Left lobe of liver (tissue), 2 donors: ENCODE data around the gene ERCC6. TPM values are rescaled to one million over a fixed set of nuclear protein-coding genes. Genes with fewer than 3 reads are reported as not detected.

Source experiments
- ATAC-seq: fragments of 200-7000 bp; cut with Tn5 transposase; one replicate; pipeline ENCODE4 v1.9.1; 2020; ENCODE audit warnings: mild to moderate bottlenecking, moderate library complexity
- DNase-seq: peaks from one replicate; pipeline ENCODE4 v3.0.0-alpha.2; 2020; ENCODE audit warnings: low spot score
- total RNA-seq: library from RNA; stranded (reverse); gene quantifications from one replicate; pipeline ENCODE4 v1.2.1, GENCODE V29; 2021
- donor health status: DM: no; HTN: no; CAD: no; lungs with moderate emphysema.
- donor health status: DM: no; HTN: yes; CAD: no.

ERCC6 gene
- total RNA-seq, 1 donor from 2014 or later: 12.6 TPM

DNA sequence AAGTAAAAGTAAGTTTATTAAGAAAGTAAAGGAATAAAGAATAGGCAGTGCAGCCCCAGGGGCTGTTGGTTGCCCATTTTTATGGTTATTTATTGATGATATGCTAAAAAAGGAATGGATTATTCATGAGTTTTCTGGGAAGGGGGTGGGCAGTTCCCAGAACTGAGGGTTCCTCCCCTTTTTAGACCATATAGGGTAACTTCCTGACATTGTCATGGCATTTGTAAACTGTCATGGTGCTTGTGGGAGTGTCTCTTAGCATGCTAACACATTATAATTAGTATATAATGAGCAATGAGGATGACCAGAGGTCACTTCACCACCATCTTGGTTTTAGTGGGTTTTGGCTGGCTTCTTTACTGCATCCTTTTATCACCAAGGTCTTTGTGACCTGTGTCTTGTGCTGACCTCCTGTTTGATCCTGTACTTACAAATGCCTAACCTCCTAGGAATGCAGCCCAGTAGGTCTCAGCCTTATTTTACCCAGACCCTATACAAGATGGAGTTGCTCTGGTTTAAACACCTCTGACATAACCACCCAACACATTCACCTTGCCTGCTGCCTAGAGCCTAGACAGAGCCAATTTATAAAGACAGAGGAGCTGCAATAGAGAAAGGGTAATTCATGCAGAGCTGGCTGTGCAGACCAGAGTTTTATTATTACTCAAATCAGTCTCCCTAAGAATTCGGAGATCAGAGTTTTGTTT is 10.9 kb upstream of the ERCC6 start:
- ATAC-seq (no peak), DNase-seq (no peak)

DNA sequence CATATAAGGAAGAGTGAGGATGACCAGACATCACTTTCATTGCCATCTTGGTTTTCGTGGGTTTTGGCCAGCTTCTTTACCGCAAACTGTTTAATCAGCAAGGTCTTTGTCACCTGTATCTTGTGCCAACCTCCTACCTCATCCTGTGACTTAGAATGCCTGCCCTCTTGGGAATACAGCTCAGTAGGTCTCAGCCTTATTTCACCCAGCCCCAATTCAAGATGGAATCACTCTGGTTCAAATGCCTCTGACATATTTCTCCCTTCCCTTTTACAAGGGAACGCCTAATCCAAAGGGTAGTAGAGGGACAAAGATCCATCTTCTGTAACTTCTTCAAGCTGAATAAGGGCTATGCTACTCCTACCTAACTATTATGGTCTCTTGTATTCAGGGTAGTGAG is 4.7 kb upstream of the ERCC6 start:
- ATAC-seq (no peak), DNase-seq (no peak)

- DNase-seq (no peak), ATAC-seq (no peak)
Measured at GRCh38 chr10:49542353-49542752, 3.4 kb upstream of the ERCC6 start.

- ATAC-seq (no peak), DNase-seq (no peak)
Measured at GRCh38 chr10:49541762-49542161, 2.8 kb upstream of the ERCC6 start.

GRCh38 chr10:49540056-49540797 is 1.3 kb upstream of the ERCC6 start:
- ATAC-seq (no peak), DNase-seq (no peak)

DNA sequence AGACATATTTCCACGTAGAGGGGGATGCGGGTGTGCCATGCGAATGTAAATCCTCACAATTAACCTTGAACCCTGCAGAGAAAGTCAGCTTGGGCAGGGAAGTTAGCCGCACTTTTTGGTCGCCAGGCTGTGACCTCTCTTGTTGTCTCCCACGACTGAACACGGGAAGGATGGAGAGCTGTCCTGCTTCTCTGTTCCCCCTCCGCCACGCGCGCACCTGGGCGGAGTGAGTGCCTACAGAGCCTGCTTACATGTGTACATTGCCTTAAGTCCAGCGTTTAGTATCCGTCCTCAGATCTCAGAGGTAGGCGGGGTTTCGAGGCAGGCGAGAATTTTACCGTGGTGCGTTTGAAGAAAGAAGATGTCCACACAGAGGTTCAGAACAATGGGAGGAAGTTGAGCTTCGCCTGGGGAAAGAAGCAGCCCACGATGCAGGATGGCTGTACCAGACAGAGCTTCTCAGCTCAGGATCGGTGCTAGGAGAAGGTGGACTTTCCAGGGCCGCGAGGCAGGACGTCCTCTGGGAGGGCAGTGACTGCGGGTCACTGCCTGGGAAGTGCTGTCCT is 482 bp upstream of the ERCC6 start:
- DNase-seq: peak; percentile 49
- ATAC-seq: peak; percentile 55

DNA sequence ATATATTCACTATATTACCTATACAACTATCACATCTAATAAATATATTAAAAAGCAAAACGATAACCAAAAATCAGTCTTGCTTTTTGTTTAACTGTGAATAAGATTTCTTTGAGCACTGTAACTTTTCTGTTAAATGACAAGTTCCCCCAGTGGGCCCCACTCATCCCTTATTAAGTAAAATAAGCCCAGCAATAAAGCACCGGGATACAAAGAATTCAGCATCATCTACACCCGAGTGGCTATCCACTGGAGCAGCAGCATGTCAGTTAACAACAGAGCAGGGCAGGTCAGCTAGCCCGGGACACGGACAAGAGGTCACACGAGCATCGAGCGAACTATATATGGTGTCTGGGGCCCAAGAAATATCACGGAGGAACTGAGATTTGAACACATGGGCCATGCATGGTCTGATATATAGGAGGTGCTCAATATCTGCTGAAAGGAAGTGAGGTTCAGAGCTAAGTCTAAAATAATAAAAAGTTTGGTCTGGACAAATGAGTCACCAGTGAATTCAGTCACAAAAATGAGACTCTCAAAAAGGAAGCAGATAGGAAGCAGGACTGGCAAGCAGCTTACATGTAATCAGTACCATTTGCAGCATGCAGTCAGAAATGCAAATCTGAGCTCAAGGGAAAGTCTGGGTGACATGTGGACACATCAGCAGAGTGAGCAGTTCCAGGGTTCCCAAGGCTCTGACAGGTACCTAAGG is 4.1 kb downstream of the ERCC6 start:
- DNase-seq: no peak
- no peak for ATAC-seq

DNA sequence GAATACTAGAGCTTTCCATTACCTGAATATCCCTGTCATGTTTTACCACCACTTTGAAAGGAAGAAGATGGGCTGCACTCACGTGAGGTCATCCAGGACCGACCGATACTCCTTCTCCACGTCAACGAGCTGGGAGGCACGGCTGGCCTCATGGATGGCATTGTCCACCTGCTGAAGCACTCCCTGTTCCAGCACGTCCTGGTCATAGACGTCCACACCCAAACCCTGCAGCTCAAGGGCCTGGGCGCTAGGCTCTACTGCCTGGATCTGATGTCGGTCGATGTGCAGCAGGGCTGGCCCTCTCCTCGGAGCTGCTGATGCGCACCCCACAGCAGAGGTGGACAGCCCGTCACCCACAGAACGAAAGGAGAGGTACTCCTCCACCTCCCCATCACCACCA is 6.5 kb downstream of the ERCC6 start:
- ATAC-seq: no peak
- no peak for DNase-seq

DNA sequence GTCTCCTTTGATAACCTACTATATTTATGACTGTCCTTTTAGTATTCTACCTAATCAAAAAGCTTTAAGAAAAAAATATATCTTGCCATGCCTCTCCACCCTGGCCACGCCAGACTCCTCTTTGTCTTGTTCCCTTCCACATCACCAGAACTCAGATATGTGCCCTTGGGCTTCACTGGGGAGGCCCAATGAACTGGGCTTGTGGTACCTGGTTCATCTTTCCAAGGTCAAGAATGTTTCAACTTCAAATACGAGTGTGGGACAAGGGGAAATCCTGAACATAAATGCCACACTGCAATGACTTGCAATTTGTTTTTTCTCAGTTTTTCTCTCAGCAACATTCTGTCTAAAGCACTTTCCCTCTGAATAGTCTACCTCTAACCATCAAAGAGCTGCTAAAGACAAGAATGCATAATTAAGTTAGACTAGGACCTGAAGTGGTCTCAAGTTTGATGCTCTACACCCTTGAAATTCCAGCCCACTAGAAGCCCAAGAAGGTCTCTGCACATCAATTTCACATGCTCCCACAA is 9.9 kb downstream of the ERCC6 start:
- DNase-seq: no peak
- no peak for ATAC-seq

GRCh38 chr10:49527850-49528249 is 11.1 kb downstream of the ERCC6 start:
- ATAC-seq (no peak), DNase-seq (no peak)

- ATAC-seq (no peak), DNase-seq (no peak)
Measured at GRCh38 chr10:49527061-49527460, 11.9 kb downstream of the ERCC6 start.

DNA sequence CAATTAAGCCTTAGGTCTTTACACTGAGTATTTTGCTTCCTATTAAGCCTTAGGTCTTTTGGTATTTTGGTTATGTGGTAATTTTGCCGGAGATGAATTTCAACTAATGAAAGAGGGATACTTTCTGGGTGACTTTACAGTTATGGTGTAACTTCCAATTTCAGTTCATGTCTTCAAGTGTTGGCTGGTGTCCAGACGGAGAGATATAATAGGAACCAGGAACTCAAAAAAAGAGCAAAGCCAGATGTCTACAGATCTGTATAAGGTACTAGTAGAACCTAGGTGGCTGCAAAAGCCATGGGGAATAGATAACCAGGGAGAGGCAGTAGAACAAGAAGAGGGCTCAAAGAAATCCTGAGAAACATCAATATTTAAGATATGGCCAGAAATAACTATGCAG is 12.3 kb downstream of the ERCC6 start:
- no peak for ATAC-seq
- no peak for DNase-seq

DNA sequence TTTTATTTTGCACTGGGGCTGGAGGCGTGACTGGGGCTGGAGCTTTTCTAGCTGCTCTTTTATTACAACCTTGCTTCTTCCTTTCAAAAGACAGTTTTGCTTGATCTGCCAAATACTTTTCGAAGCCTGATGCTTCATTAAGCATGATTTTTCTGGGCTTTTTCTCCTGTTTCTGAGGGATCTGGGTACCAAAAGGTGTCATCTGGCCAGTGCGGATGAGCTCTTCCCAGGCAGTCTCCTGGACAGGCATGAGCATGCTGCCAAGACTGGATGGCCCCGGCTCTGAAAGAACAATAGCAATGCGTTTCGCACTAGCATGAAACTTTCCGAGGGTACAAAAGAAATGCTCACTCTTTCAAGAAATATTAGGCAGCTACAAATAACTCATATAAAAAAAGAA is 14.4 kb downstream of the ERCC6 start:
- DNase-seq (no peak), ATAC-seq (no peak)

GRCh38 chr10:49523301-49523700 is 15.6 kb downstream of the ERCC6 start:
- ATAC-seq (no peak), DNase-seq (no peak)

GRCh38 chr10:49521062-49521461 is 17.9 kb downstream of the ERCC6 start:
- DNase-seq (no peak), ATAC-seq (peak; percentile 79)

DNA sequence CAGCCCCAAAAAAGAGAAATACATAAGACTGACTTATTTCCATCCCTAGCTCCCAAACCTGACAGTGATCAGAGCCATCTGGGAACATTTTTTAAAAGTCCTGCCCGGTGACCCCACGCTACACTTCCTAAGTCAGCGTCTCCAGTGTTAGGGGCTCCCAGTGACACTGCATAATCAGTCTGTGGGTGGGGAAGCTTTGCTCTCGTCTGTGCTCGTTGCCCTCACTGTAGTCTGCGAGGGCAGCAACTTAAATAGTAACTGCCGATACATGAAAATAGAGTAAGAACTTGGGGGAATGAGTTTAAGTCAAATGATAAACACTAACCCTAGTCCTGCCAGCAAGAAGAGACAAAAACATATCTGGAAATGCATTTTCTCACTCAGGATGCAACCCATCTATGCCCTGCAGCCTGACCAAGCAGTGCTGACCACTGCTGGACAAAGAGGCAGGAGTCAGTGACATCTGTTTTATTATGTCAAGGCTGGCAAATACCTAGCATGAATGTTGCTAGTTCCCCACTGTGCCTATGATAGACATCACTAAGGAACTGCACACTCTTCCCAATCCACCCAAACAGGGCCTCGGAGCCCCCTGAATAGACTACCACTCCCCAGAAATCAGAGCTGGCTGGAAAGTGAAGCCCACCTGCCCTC is 18.7 kb downstream of the ERCC6 start:
- ATAC-seq (no peak), DNase-seq (no peak)

GRCh38 chr10:49519717-49520116 is 19.2 kb downstream of the ERCC6 start:
- no peak for ATAC-seq
- no peak for DNase-seq

DNA sequence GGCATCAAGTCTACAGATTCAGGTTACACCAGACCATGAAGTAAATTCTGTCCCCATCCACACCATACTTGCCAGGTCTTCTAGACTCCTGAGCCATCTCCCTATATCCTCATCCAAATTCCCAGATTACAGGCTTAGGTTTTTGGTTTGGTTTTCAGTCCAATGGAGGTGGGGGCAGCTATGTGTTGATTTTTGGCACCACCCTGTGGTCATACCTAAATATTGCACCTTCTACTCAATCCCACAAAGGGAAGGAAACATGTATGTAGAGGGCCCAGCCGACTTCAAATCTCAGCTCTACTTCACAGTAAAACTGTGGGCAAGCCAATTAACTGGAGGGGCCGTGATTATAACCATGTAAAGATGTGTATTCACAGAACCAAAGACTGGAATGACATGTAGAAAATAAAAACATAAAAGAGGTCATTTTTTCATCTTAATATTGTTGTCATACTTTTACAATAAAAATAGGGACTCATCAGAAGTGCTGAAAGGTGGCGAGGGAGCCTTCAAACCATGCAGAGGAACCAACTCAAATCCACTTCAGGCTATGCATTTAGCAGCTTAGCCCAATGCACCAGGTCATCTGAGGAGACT is 19.8 kb downstream of the ERCC6 start:
- peak; percentile 85 for ATAC-seq
- no peak for DNase-seq

- ATAC-seq (no peak), DNase-seq (no peak)
Measured at GRCh38 chr10:49518566-49518965, 20.4 kb downstream of the ERCC6 start.

DNA sequence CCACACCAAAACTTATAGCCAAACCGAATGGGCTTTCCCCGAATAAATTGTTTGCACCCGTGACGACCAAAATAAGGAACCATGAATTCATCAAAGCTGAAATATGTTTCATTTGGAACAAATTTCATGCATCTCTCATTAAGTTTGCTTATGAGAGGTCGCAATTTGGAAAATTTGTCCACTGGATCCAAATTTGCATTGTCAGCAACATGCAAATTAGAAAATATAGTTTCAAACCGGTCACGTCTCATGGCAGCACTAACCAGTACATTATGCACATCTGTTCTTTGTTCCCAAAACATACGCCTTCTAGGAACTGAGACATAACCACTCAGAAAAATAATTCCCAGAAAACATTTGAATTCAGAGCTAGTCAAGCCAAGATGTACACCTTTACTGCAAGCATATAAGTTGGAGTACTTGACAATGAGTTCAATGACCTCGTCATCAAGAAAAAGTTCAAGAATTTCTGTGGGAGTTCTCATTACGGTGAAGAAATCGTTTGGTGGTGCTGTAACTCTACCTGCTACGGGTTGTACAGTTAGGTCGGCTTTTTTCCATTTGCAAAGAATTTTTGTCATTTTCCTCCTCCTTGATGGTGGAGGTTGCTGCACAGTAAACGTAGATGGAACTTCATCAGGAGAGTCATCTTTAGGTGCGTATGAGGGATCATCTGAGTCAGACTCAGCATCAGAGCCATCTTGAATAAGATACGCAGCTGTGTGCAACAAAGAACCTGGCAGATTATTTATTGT is 22.5 kb downstream of the ERCC6 start:
- DNase-seq (no peak), ATAC-seq (no peak)
